Mucosa of descending colon (tissue), 3 donors: ENCODE data around the gene NCMAP. TPM values are rescaled to one million over a fixed set of nuclear protein-coding genes. Genes with fewer than 3 reads are reported as not detected.

Experiments used
- ATAC-seq: fragments of 200-7000 bp; cut with Tn5 transposase; one replicate; pipeline ENCODE4 v1.9.1; 2020; ENCODE audit warnings: mild to moderate bottlenecking, moderate library complexity
- DNase-seq, 3 donors: peaks; one replicate each; pipeline ENCODE4 v3.0.0-alpha.2; 2020
- H3K36me3 ChIP-seq: fragments of 200-600 bp; one replicate; pipeline ENCODE4 v1.8.0; 2021; ENCODE audit warnings: low read depth, mild to moderate bottlenecking
- H3K4me1 ChIP-seq: fragments of 200-600 bp; one replicate; pipeline ENCODE4 v1.8.0; 2021; ENCODE audit warnings: low read depth, mild to moderate bottlenecking
- H3K4me3 ChIP-seq: fragments of 200-600 bp; one replicate; pipeline ENCODE4 v1.8.0; 2021; ENCODE audit warnings: mild to moderate bottlenecking
- H3K9me3 ChIP-seq: fragments of 200-600 bp; one replicate; pipeline ENCODE4 v1.8.0; 2021; ENCODE audit warnings: mild to moderate bottlenecking
- intact Hi-C, 2 donors: fragments of 100-400 bp; cut with DNase I in 1 of 2; cut with micrococcal nuclease in 1 of 2; formaldehyde crosslinking; loops; one replicate each; pipeline versions ENCODE4 v1.11.0 to v1.11.1; 2022; cut with DNase I, micrococcal nuclease
- total RNA-seq, 3 donors: library from RNA; stranded (reverse); fragmentation: NEBNext Ultra II Directional in 2 of 3; extraction: Animal tissue kit (Norgen Biotek cat#: 25700) in 2 of 3; gene quantifications; one replicate each; pipeline versions ENCODE4 v1.2.1 to v1.2.4, GENCODE V29; 2021 to 2023
- TF ChIP-seq, protein P1 (sequence below): fragments of 200-600 bp; IDR thresholded peaks from one replicate; pipeline ENCODE4 v1.8.0; 2022; ENCODE audit warnings: antibody characterized with exemption, mild to moderate bottlenecking
- donor health status: DM: no; HTN: no; CAD: no; lungs with moderate emphysema.
- donor health status: DM: no; HTN: no; CAD: no.
- donor health status: DM: no; HTN: yes; CAD: no.

NCMAP gene
- total RNA-seq, 3 donors from 2014 or later: 0.60 to 1.9 (median 1.9) TPM

- Histone ChIP-seq H3K36me3 (no peaks in the 10 kb centered on the region), H3K4me1 (no peaks in the 10 kb centered on the region), H3K4me3 (no peak overlapping the region), H3K9me3 (no peaks in the 10 kb centered on the region)
- no peak for DNase-seq
- TF ChIP-seq, protein P1, sequence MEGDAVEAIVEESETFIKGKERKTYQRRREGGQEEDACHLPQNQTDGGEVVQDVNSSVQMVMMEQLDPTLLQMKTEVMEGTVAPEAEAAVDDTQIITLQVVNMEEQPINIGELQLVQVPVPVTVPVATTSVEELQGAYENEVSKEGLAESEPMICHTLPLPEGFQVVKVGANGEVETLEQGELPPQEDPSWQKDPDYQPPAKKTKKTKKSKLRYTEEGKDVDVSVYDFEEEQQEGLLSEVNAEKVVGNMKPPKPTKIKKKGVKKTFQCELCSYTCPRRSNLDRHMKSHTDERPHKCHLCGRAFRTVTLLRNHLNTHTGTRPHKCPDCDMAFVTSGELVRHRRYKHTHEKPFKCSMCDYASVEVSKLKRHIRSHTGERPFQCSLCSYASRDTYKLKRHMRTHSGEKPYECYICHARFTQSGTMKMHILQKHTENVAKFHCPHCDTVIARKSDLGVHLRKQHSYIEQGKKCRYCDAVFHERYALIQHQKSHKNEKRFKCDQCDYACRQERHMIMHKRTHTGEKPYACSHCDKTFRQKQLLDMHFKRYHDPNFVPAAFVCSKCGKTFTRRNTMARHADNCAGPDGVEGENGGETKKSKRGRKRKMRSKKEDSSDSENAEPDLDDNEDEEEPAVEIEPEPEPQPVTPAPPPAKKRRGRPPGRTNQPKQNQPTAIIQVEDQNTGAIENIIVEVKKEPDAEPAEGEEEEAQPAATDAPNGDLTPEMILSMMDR: no peak
- no peak for ATAC-seq
- intact Hi-C loops: no loop called here
Observed at GRCh38 chr1:24588573-24588972, 32.7 kb downstream of the NCMAP start.

- ATAC-seq (no peak), DNase-seq (no peak)
- TF ChIP-seq, protein P1: no peak
- no peak overlapping the region for H3K4me3 ChIP-seq
- H3K36me3 ChIP-seq: no peaks in the 10 kb centered on the region
- no peaks in the 10 kb centered on the region for H3K9me3 ChIP-seq
- H3K4me1 ChIP-seq: no peaks in the 10 kb centered on the region
- intact Hi-C loops: no loop called here
Observed at GRCh38 chr1:24589200-24589599, 33.3 kb downstream of the NCMAP start.

DNA sequence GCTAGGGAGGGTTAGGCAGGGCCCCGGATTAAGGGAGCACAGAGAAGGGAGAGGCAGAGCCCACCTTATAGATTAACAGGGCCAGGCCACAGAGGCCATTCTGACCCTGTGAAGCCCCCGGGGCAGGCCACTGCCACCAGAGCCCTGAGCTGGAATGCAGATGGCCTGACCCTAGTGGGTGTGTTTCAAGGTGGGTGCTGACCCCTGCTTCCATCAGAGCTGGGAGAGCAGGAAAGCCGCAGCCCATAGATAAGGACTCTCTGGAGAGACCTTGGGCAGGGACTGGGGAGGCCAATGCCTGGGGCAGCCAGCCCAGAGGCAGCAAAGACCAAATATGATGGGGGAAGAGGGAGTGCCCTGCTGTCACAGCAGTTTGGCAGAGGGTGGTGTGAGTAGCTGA, 35.9 kb downstream of the NCMAP start:
- Histone ChIP-seq H3K9me3 (no peaks in the 10 kb centered on the region), H3K36me3 (no peaks in the 10 kb centered on the region), H3K4me1 (no peaks in the 10 kb centered on the region), H3K4me3 (no peak overlapping the region)
- DNase-seq: no peak
- intact Hi-C loops: no loop called here
- no peak for ATAC-seq
- TF ChIP-seq, protein P1: no peak

DNA sequence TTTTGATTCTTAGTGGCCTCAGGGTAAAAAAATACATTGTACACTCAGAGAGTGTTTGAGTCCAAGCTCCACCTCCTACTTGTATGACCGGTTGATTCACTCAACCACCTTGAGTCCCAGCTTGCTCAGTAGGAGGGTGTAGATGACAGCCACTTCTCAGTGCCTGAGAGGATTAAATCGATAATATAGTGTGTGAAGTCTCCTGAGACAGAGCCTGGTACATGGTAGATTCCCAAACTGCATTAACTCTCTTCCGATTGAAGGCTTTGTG, 38.4 kb downstream of the NCMAP start:
- H3K4me3 ChIP-seq: no peak overlapping the region
- H3K9me3 ChIP-seq: no peaks in the 10 kb centered on the region
- intact Hi-C loops: no loop called here
- no peak for DNase-seq
- peak; percentile 24 for ATAC-seq
- TF ChIP-seq, protein P1: no peak
- H3K4me1 ChIP-seq: no peaks in the 10 kb centered on the region
- H3K36me3 ChIP-seq: no peaks in the 10 kb centered on the region

DNA sequence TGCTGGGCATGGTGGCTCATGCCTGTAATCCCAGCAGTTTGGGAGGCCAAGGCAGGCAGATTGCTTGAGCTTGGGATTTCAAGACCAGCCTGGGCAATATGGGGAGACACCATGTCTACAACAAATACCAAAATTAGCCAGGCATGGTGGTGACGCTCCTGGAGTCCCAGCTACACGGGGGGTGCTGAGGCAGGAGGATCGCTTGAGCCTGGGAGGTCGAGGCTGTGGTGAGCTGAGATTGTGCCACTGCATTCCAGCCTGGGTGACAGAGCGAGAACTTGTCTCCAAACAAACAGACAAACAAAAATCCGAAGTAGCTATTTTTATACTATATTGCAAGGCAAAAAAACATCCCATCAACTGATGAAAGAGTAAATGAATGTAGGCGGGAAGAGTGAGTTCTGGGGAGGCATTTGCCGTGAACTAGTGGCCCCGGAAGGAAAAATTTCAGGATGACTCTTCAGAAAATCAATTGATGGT, 40.6 kb downstream of the NCMAP start:
- TF ChIP-seq, protein P1: no peak
- no peaks in the 10 kb centered on the region for H3K36me3 ChIP-seq
- no peaks in the 10 kb centered on the region for H3K4me1 ChIP-seq
- ATAC-seq (no peak), DNase-seq (no peak)
- intact Hi-C loops: no loop called here
- H3K9me3 ChIP-seq: no peaks in the 10 kb centered on the region
- H3K4me3 ChIP-seq: no peak overlapping the region

GRCh38 chr1:24599265-24599664, 43.4 kb downstream of the NCMAP start:
- Histone ChIP-seq H3K4me1 (no peaks in the 10 kb centered on the region), H3K9me3 (no peaks in the 10 kb centered on the region), H3K4me3 (no peak overlapping the region), H3K36me3 (no peaks in the 10 kb centered on the region)
- DNase-seq: no peak
- TF ChIP-seq, protein P1: no peak
- ATAC-seq: no peak
- intact Hi-C loops: no loop called here
